ENCODE data around the gene HAS3. TPM values are rescaled to one million over a fixed set of nuclear protein-coding genes. Genes with fewer than 3 reads are reported as not detected.
A peak's percentile ranks its signal among the peaks of the same experiment; 100 is the strongest.
"Not testable (repeated sequence)": the region's sequence is repeated elsewhere in the genome, so short reads cannot be mapped to it uniquely, and the experiment has no call there.

The HAS3 gene
- total and polyA plus RNA-seq, 3 experiments from 2014 or later, result 0.07 to 0.62 (median 0.55) TPM

GRCh38 chr16:69131167-69131838, 25.9 kb downstream of the HAS3 start:
- H3K9me3 ChIP-seq (ENCODE audit: low read length), result no peaks in the 10 kb centered on the region
- H3K27me3 ChIP-seq (ENCODE audit: insufficient read depth, low read length, poor library complexity, severe bottlenecking), result no peaks in the 10 kb centered on the region
- H3K4me3 ChIP-seq (ENCODE audit: low read length), result peak overlapping the region; percentile 96
- H3K9me3 Mint-ChIP-seq, result no peaks in the 10 kb centered on the region
- H3K36me3 Mint-ChIP-seq, result peaks cover 0 to 34% (median 4%) of the 10 kb centered on the region in 3 donors
- no peak for DNase-seq
- peak overlapping the region; percentile 86 to 99 (median 94) for H3K4me3 Mint-ChIP-seq
- H3K4me1 ChIP-seq (ENCODE audit: insufficient read depth, low read length), result peaks cover 33% of the 10 kb centered on the region
- no peaks in the 10 kb centered on the region for H3K36me3 ChIP-seq (ENCODE audit: insufficient read depth, low read length)
- POLR2A ChIA-PET, result no interaction called here
- H3K27ac ChIP-seq (ENCODE audit: low read depth, low read length), result peak overlapping the region; percentile 92
- no peaks in the 10 kb centered on the region for H3K27me3 Mint-ChIP-seq
- CTCF ChIA-PET, result no interaction called here
- H3K27ac Mint-ChIP-seq, result peak overlapping the region; percentile 61 to 99 (median 92)
- H3K4me1 Mint-ChIP-seq, result peaks cover 52 to 78% (median 71%) of the 10 kb centered on the region in 3 donors

GRCh38 chr16:69131839-69132423, 26.5 kb downstream of the HAS3 start:
- Histone ChIP-seq H3K27ac (ENCODE audit: low read depth, low read length) (peak overlapping the region; percentile 92), H3K4me3 (ENCODE audit: low read length) (peak overlapping the region; percentile 96), H3K9me3 (ENCODE audit: low read length) (no peaks in the 10 kb centered on the region), H3K27me3 (ENCODE audit: insufficient read depth, low read length, poor library complexity, severe bottlenecking) (no peaks in the 10 kb centered on the region), H3K4me1 (ENCODE audit: insufficient read depth, low read length) (peaks cover 33% of the 10 kb centered on the region), H3K36me3 (ENCODE audit: insufficient read depth, low read length) (peaks cover 4% of the 10 kb centered on the region)
- POLR2A ChIA-PET, result interaction anchor here (1.8 to 2.1 kb wide), 2 partner anchors 9 to 55 kb away, joined by 9 to 10 read pairs; partner anchors contain the start of gene SNTB2
- H3K36me3 Mint-ChIP-seq, result peaks cover 0 to 35% (median 8%) of the 10 kb centered on the region in 3 donors
- peak overlapping the region; percentile 87 to 99 (median 92) for H3K27ac Mint-ChIP-seq
- peak overlapping the region; percentile 91 to 99 (median 94) for H3K4me3 Mint-ChIP-seq
- CTCF ChIA-PET, result interaction anchor here (0.9 to 1.9 kb wide), 3 partner anchors 19 to 603 kb away, joined by 4 read pairs; no protein-coding TSS in a partner anchor
- H3K9me3 Mint-ChIP-seq, result no peaks in the 10 kb centered on the region
- DNase-seq, result peak in 4 of 5 donors; percentile 61 to 78 (median 66)
- peaks cover 49 to 78% (median 72%) of the 10 kb centered on the region in 3 donors for H3K4me1 Mint-ChIP-seq
- no peaks in the 10 kb centered on the region for H3K27me3 Mint-ChIP-seq

GRCh38 chr16:69132424-69133252, 27.2 kb downstream of the HAS3 start, which contains the start of the genes CHTF8 and UTP4:
Gene CHTF8, minus strand, starts transcription at chr16:69132588. Its CDS starts 11,130 bp downstream, at chr16:69121458.
Gene UTP4, plus strand, starts transcription at chr16:69132649. Its CDS starts 811 bp downstream, at chr16:69133460.
- H3K4me1 Mint-ChIP-seq, result peaks cover 48 to 76% (median 71%) of the 10 kb centered on the region in 3 donors
- peak within 1 kb of the TSS; percentile 93 to 99 (median 95) for H3K27ac Mint-ChIP-seq
- H3K4me1 ChIP-seq (ENCODE audit: insufficient read depth, low read length), result peaks cover 33% of the 10 kb centered on the region
- H3K36me3 Mint-ChIP-seq, result peaks cover 0 to 37% (median 9%) of the 10 kb centered on the region in 3 donors
- no peaks in the 10 kb centered on the region for H3K27me3 ChIP-seq (ENCODE audit: insufficient read depth, low read length, poor library complexity, severe bottlenecking)
- peaks cover 6% of the 10 kb centered on the region for H3K36me3 ChIP-seq (ENCODE audit: insufficient read depth, low read length)
- H3K27ac ChIP-seq (ENCODE audit: low read depth, low read length), result peak within 1 kb of the TSS; percentile 92
- POLR2A ChIA-PET, result interaction anchor here (0.6 to 2.1 kb wide), 6 partner anchors 10 to 178 kb away, joined by 3 to 10 read pairs (median 3); partner anchors contain the start of genes SNTB2 and VPS4A
- no peaks in the 10 kb centered on the region for H3K9me3 ChIP-seq (ENCODE audit: low read length)
- H3K27me3 Mint-ChIP-seq, result no peaks in the 10 kb centered on the region
- peak; percentile 80 to 89 (median 82) for DNase-seq
- peak within 1 kb of the TSS; percentile 96 for H3K4me3 ChIP-seq (ENCODE audit: low read length)
- no peaks in the 10 kb centered on the region for H3K9me3 Mint-ChIP-seq
- H3K4me3 Mint-ChIP-seq, result peak within 1 kb of the TSS; percentile 91 to 99 (median 94)
- CTCF ChIA-PET, result interaction anchor here (0.7 to 2.5 kb wide), 5 partner anchors 9 to 604 kb away, joined by 3 to 13 read pairs (median 4); no protein-coding TSS in a partner anchor

GRCh38 chr16:69133373-69133954, 28.0 kb downstream of the HAS3 start:
- Mint-ChIP-seq H3K4me1 (peaks cover 46 to 68% (median 67%) of the 10 kb centered on the region in 3 donors), H3K36me3 (peaks cover 0 to 41% (median 11%) of the 10 kb centered on the region in 3 donors), H3K27ac (peak overlapping the region; percentile 93 to 97 (median 95)), H3K9me3 (no peaks in the 10 kb centered on the region), H3K27me3 (no peaks in the 10 kb centered on the region), H3K4me3 (peak overlapping the region; percentile 91 to 99 (median 94))
- Histone ChIP-seq H3K36me3 (ENCODE audit: insufficient read depth, low read length) (peaks cover 9% of the 10 kb centered on the region), H3K9me3 (ENCODE audit: low read length) (no peaks in the 10 kb centered on the region), H3K4me3 (ENCODE audit: low read length) (peak overlapping the region; percentile 81), H3K27me3 (ENCODE audit: insufficient read depth, low read length, poor library complexity, severe bottlenecking) (no peaks in the 10 kb centered on the region), H3K27ac (ENCODE audit: low read depth, low read length) (peak overlapping the region; percentile 77), H3K4me1 (ENCODE audit: insufficient read depth, low read length) (peaks cover 33% of the 10 kb centered on the region)
- no peak for DNase-seq
- ChIA-PET POLR2A (interaction anchor here (0.7 to 2.1 kb wide), 5 partner anchors 11 to 177 kb away, joined by 3 to 10 read pairs (median 3); partner anchors contain the start of genes SNTB2 and VPS4A), CTCF (interaction anchor here (0.7 to 2.5 kb wide), 4 partner anchors 9 to 153 kb away, joined by 3 to 13 read pairs (median 4); no protein-coding TSS in a partner anchor)

GRCh38 chr16:69138608-69139007, 33.2 kb downstream of the HAS3 start:
- POLR2A ChIA-PET, result no interaction called here
- H3K27ac Mint-ChIP-seq, result peak overlapping the region in 1 of 8 donors; percentile 57
- peaks cover 7% of the 10 kb centered on the region for H3K4me1 ChIP-seq (ENCODE audit: insufficient read depth, low read length)
- H3K27me3 ChIP-seq (ENCODE audit: insufficient read depth, low read length, poor library complexity, severe bottlenecking), result no peaks in the 10 kb centered on the region
- DNase-seq, result no peak
- no peaks in the 10 kb centered on the region for H3K9me3 Mint-ChIP-seq
- CTCF ChIA-PET, result no interaction called here
- no peak overlapping the region for H3K27ac ChIP-seq (ENCODE audit: low read depth, low read length)
- peaks cover 4 to 71% (median 31%) of the 10 kb centered on the region in 3 donors for H3K36me3 Mint-ChIP-seq
- H3K27me3 Mint-ChIP-seq, result no peaks in the 10 kb centered on the region
- no peak overlapping the region for H3K4me3 Mint-ChIP-seq
- H3K4me3 ChIP-seq (ENCODE audit: low read length), result no peak overlapping the region
- H3K36me3 ChIP-seq (ENCODE audit: insufficient read depth, low read length), result peaks cover 37% of the 10 kb centered on the region
- no peaks in the 10 kb centered on the region for H3K9me3 ChIP-seq (ENCODE audit: low read length)
- peaks cover 15 to 29% (median 28%) of the 10 kb centered on the region in 3 donors for H3K4me1 Mint-ChIP-seq

GRCh38 chr16:69139464-69139863, 34.0 kb downstream of the HAS3 start:
- peaks cover 37% of the 10 kb centered on the region for H3K36me3 ChIP-seq (ENCODE audit: insufficient read depth, low read length)
- H3K4me3 Mint-ChIP-seq; DNase-seq; H3K4me1 ChIP-seq (ENCODE audit: insufficient read depth, low read length); H3K27ac Mint-ChIP-seq; H3K27me3 ChIP-seq (ENCODE audit: insufficient read depth, low read length, poor library complexity, severe bottlenecking); H3K4me3 ChIP-seq (ENCODE audit: low read length); H3K27me3 Mint-ChIP-seq; H3K9me3 Mint-ChIP-seq; POLR2A ChIA-PET; H3K27ac ChIP-seq (ENCODE audit: low read depth, low read length); H3K9me3 ChIP-seq (ENCODE audit: low read length): not testable (repeated sequence)
- CTCF ChIA-PET, result interaction anchor here (1.5 kb wide), 1 partner anchor 11 kb away, joined by 8 read pairs; no protein-coding TSS in a partner anchor
- Mint-ChIP-seq H3K36me3 (peaks cover 4 to 72% (median 31%) of the 10 kb centered on the region in 3 donors), H3K4me1 (peaks cover 7 to 21% (median 20%) of the 10 kb centered on the region in 3 donors)

- Histone ChIP-seq H3K36me3 (ENCODE audit: insufficient read depth, low read length) (peaks cover 37% of the 10 kb centered on the region), H3K9me3 (ENCODE audit: low read length) (no peaks in the 10 kb centered on the region), H3K27me3 (ENCODE audit: insufficient read depth, low read length, poor library complexity, severe bottlenecking) (no peaks in the 10 kb centered on the region), H3K27ac (ENCODE audit: low read depth, low read length) (no peak overlapping the region), H3K4me1 (ENCODE audit: insufficient read depth, low read length) (no peaks in the 10 kb centered on the region), H3K4me3 (ENCODE audit: low read length) (no peak overlapping the region)
- no peaks in the 10 kb centered on the region for H3K27me3 Mint-ChIP-seq
- H3K9me3 Mint-ChIP-seq, result no peaks in the 10 kb centered on the region
- H3K36me3 Mint-ChIP-seq, result peaks cover 4 to 78% (median 31%) of the 10 kb centered on the region in 3 donors
- H3K4me3 Mint-ChIP-seq, result no peak overlapping the region
- POLR2A ChIA-PET, result no interaction called here
- no peak for DNase-seq
- CTCF ChIA-PET, result interaction anchor here (1.5 kb wide), 1 partner anchor 9 kb away, joined by 8 read pairs; no protein-coding TSS in a partner anchor
- H3K27ac Mint-ChIP-seq, result no peak overlapping the region
- peaks cover 3 to 15% (median 11%) of the 10 kb centered on the region in 3 donors for H3K4me1 Mint-ChIP-seq
These were observed 35.6 kb downstream of the HAS3 start for GRCh38 chr16:69141014-69141413.

Measured in CD8-positive, alpha-beta memory T cell (primary cell).